Sigmoid colon (tissue), 7 donors: ENCODE measurements around the gene AGPAT2. TPM values are rescaled to one million over a fixed set of nuclear protein-coding genes. Genes with fewer than 3 reads are reported as not detected.

Source experiments
- DNase-seq: peaks from one replicate; pipeline ENCODE4 v3.0.0-alpha.2; 2019
- H3K27ac ChIP-seq, 4 donors: fragments of 200-600 bp; sonication (generic); one replicate each; pipeline ENCODE4 v1.5.1; 2016 to 2019; ENCODE audit warnings: mild to moderate bottlenecking in 1 of 4
- H3K27me3 ChIP-seq, 3 donors: fragments of 200-600 bp; sonication (generic); one replicate each; pipeline ENCODE4 v1.5.1; 2019; ENCODE audit warnings: mild to moderate bottlenecking in 1 of 3
- H3K36me3 ChIP-seq, 4 donors: fragments of 200-600 bp; sonication (generic); one replicate each; pipeline ENCODE4 v1.5.1; 2016 to 2019
- H3K4me1 ChIP-seq, 4 donors: fragments of 200-600 bp; sonication (generic); one replicate each; pipeline ENCODE4 v1.5.1; 2017 to 2019
- H3K4me3 ChIP-seq, 4 donors: fragments of 200-600 bp; sonication (generic); one replicate each; pipeline ENCODE4 v1.5.1; 2017 to 2019; ENCODE audit warnings: mild to moderate bottlenecking in 2 of 4, moderate library complexity in 1 of 4
- H3K9me3 ChIP-seq, 4 donors: fragments of 200-600 bp in 3 of 4; sonication (generic) in 3 of 4; one replicate each; pipeline versions ENCODE4 v1.5.1 to v1.6.1; 2013 to 2019
- EP300 ChIP-seq, 4 donors: sonication (generic); formaldehyde crosslinking; IDR thresholded peaks; one replicate each; pipeline ENCODE4 v1.6.1; 2017; ENCODE audit warnings: antibody characterized with exemption in 4 of 4
- POLR2A ChIP-seq, 2 donors: fragments of 450-650 bp; IDR thresholded peaks; one replicate each; pipeline ENCODE4 v1.6.1; 2016; ENCODE audit warnings: antibody characterized with exemption in 2 of 2, mild to moderate bottlenecking in 2 of 2, moderate library complexity in 2 of 2
- POLR2AphosphoS5 ChIP-seq, 4 donors: sonication (generic); formaldehyde crosslinking; IDR thresholded peaks; one replicate each; pipeline ENCODE4 v1.6.1; 2017; ENCODE audit warnings: antibody characterized with exemption in 4 of 4
- WGBS, 2 donors: extraction: QIAGEN DNeasy Blood & Tissue Kit; methylation state at CpG; one replicate each; pipeline ENCODE4 v1.1.7; 2013; 5-methylcytosine and 5-hydroxymethylcytosine counted together
- intact Hi-C: fragments of 100-400 bp; cut with DNase I; formaldehyde crosslinking; loops from one replicate; pipeline ENCODE4 v1.15.1; 2023
- polyA plus RNA-seq, 3 donors: library from polyadenylated mRNA; stranded (reverse); fragments of 200-250 nt; gene quantifications; one replicate each; pipeline ENCODE4 v1.2.3, GENCODE V29; 2013
- total RNA-seq, 4 donors: library from RNA; depleted of rRNA; stranded (reverse); fragments of >200 nt; gene quantifications; one replicate each; pipeline ENCODE4 v1.1.0, GENCODE V29; 2016
- TF ChIP-seq, protein P1 (sequence below), 4 experiments: fragments of 450-650 bp in 3 of 4; fragments of 200-600 bp in 1 of 4; IDR thresholded peaks; one replicate each; pipeline ENCODE4 v1.5.1; 2016 to 2019; ENCODE audit warnings: antibody characterized with exemption in 4 of 4, mild to moderate bottlenecking in 3 of 4, moderate library complexity in 2 of 4
- donor health status: healthy with polysubstance abuse.
- donor health status: Bipolar disorder and iron deficiency.
- donor health status: healthy.

AGPAT2 gene
- total and polyA plus RNA-seq, 7 donors, result 28.0 to 345 (median 62.4) TPM

DNA sequence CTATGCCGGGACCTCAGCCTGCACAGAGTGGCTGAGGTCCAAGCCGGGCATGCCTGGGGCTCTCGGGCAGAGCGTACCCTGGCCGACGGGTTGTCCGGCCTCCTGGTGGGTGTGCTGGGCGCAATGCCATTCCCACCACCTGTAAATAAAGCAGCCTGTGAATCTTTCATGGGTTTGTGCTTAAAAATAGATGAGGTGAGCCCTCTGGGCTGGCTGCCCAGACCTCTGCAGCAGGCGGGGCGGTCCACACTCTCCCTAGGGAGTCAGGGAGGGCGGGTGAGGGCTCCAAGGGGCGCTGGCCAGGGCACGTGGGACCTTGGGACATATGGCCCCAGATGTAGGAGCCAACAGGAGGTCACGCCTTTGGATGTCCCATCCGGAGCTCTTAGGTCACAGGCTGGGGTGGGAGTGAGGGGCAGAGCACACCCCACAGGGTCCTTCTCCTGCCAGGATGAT lies 3.6 kb upstream of the AGPAT2 start:
- peak; percentile 80 for DNase-seq
- Histone ChIP-seq H3K9me3 (no peaks in the 10 kb centered on the region), H3K4me1 (peaks cover 0 to 58% (median 42%) of the 10 kb centered on the region in 4 donors), H3K36me3 (no peaks in the 10 kb centered on the region), H3K4me3 (no peak overlapping the region), H3K27me3 (no peaks in the 10 kb centered on the region), H3K27ac (peak overlapping the region; percentile 64 to 78 (median 74))
- intact Hi-C loops, result loop anchor here (5.0 kb wide), 1 partner anchor 204 kb away; no protein-coding TSS in a partner anchor
- TF ChIP-seq EP300 (IDR thresholded peaks at IDR 0.05) (no peak), POLR2AphosphoS5 (IDR thresholded peaks at IDR 0.05) (no peak), POLR2A (IDR thresholded peaks at IDR 0.05) (no peak)
- TF ChIP-seq, protein P1, sequence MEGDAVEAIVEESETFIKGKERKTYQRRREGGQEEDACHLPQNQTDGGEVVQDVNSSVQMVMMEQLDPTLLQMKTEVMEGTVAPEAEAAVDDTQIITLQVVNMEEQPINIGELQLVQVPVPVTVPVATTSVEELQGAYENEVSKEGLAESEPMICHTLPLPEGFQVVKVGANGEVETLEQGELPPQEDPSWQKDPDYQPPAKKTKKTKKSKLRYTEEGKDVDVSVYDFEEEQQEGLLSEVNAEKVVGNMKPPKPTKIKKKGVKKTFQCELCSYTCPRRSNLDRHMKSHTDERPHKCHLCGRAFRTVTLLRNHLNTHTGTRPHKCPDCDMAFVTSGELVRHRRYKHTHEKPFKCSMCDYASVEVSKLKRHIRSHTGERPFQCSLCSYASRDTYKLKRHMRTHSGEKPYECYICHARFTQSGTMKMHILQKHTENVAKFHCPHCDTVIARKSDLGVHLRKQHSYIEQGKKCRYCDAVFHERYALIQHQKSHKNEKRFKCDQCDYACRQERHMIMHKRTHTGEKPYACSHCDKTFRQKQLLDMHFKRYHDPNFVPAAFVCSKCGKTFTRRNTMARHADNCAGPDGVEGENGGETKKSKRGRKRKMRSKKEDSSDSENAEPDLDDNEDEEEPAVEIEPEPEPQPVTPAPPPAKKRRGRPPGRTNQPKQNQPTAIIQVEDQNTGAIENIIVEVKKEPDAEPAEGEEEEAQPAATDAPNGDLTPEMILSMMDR (IDR thresholded peaks at IDR 0.05), result no peak
- WGBS, 2 donors, result 77 to 81% methylated on average over 15 of the region's 15 CpGs

DNA sequence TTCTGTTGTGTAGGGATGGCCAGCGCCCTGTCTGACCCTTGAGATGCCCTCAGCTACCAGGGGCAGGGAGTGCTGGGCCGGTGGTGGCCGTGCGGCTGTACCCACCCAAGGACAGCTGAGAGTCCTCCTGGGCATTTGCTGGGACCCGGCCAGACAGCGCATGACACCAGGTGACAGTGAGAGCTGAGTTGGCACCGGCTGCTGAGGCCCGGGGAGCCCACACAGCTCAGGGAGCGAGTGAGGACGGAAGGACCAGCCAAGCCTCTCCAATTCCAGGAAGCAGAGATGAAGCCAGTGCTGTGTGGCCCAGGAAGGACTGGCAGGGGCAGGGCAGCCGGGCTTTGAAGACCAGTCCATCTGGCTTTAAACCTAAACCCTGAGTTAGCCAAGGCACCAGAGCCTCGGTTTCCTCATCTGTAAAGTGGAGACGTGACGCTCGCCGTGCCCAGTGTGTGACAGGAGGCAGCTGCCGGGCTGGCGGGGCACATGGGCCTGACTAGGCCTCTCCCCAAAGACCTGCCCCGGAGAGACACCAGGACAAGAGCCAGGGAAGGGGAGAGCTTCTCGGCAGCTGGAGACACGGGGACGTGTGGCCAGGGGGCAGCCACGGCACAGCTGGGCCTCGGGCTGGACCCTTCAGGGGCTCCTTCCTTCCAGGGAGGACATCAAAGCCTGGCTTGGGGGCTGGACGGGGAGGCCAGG lies 3.0 kb upstream of the AGPAT2 start:
- TF ChIP-seq, protein P1 (IDR thresholded peaks at IDR 0.05), result no peak
- TF ChIP-seq EP300 (IDR thresholded peaks at IDR 0.05) (no peak), POLR2A (IDR thresholded peaks at IDR 0.05) (no peak), POLR2AphosphoS5 (IDR thresholded peaks at IDR 0.05) (no peak)
- Histone ChIP-seq H3K27me3 (no peaks in the 10 kb centered on the region), H3K4me3 (no peak overlapping the region), H3K36me3 (no peaks in the 10 kb centered on the region), H3K9me3 (no peaks in the 10 kb centered on the region), H3K4me1 (peaks cover 0 to 58% (median 45%) of the 10 kb centered on the region in 4 donors), H3K27ac (peak overlapping the region; percentile 64 to 78 (median 74))
- 88 to 90% methylated on average over 25 of the region's 25 CpGs for WGBS, 2 donors
- no peak for DNase-seq
- intact Hi-C loops, result loop anchor here (5.0 kb wide), 1 partner anchor 203 kb away; no protein-coding TSS in a partner anchor

DNA sequence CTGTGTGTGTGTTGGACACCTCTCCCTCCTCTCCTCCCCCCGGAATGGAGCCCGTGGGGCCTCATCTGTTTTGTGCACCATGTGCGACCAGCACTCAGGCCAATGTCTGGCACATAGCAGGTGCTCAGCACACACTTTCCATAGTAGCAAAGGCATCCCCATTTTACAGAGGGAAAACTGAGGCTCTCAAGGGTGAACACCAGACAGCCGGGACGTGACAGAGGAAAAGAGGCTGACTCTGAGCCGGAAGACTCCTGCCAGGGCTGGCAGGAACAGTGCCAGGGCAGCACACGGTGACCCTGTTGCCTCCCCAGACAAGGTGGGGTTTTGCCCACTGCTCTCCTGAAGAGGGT lies 1.8 kb upstream of the AGPAT2 start:
- Histone ChIP-seq H3K4me1 (peaks cover 0 to 55% (median 46%) of the 10 kb centered on the region in 4 donors), H3K36me3 (no peaks in the 10 kb centered on the region), H3K4me3 (no peak overlapping the region), H3K27ac (peak overlapping the region in 1 of 4 donors; percentile 76), H3K27me3 (no peaks in the 10 kb centered on the region), H3K9me3 (no peaks in the 10 kb centered on the region)
- intact Hi-C loops, result no loop called here
- TF ChIP-seq, protein P1 (IDR thresholded peaks at IDR 0.05), result no peak
- no peak for DNase-seq
- 63 to 77% methylated on average over 7 of the region's 7 CpGs for WGBS, 2 donors

DNA sequence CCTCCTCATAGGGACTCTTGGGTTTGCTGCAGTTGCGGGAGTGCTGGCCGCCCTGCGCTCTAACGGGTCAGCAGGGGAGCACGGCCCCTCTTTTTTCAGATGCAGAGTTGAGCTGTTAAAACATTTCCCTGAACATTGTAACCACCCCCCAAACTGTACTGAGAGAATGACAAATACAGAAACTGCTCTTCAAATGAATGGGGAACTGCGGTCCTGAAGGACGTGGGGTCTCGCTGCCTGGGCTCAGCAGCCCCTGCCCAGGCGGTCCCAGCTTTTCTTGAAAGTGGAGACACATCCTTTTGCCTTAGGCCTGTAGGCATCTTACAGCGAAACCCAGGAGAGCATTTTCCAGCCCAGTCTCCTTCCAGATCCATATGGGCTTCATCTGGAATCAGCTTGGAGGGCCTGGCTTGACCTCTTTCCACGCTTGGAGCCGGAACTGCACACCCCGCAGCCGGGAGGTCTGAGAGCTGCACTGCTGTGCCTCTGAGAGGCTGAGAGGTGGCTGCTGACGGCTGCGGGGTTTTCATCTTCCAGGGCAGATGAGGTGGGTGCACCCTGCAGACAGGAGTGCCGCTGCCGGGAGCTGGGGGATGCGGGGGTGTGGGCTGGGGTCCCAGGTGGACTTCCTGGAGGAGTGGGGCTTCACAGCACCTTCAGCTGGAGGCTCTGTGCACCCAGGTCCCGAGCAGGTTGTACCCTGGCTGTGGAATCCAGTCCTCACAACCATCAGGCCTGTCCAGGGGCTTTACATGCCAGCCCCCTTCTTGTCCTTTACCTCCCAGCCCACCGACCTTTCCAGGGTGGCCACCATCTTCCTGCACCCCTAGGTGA lies 1.2 kb upstream of the AGPAT2 start:
- no peak for DNase-seq
- H3K4me3 ChIP-seq, result no peak overlapping the region
- H3K9me3 ChIP-seq, result no peaks in the 10 kb centered on the region
- peak overlapping the region; percentile 78 to 88 (median 84) for H3K27ac ChIP-seq
- H3K36me3 ChIP-seq, result no peaks in the 10 kb centered on the region
- TF ChIP-seq POLR2A (IDR thresholded peaks at IDR 0.05) (no peak), EP300 (IDR thresholded peaks at IDR 0.05) (no peak), POLR2AphosphoS5 (IDR thresholded peaks at IDR 0.05) (no peak)
- TF ChIP-seq, protein P1 (IDR thresholded peaks at IDR 0.05), result no peak
- no peaks in the 10 kb centered on the region for H3K27me3 ChIP-seq
- H3K4me1 ChIP-seq, result peaks cover 0 to 49% (median 44%) of the 10 kb centered on the region in 4 donors
- 60 to 69% methylated on average over 21 of the region's 21 CpGs for WGBS, 2 donors
- intact Hi-C loops, result no loop called here
